AG09309 (cell line): ENCODE results near the gene GCA.

Experiments used
- DNase-seq: peaks from one replicate; pipeline ENCODE4 v3.0.0-alpha.2; 2010; ENCODE audit warnings: low read depth
- H3K4me3 ChIP-seq: 2 replicates; pipeline ENCODE4 v1.5.1; 2011; ENCODE audit warnings: mild to moderate bottlenecking, low read depth, low read length, moderate library complexity; ENCODE audit not compliant: control insufficient read depth
- CTCF ChIP-seq: IDR thresholded peaks from 2 replicates; pipeline ENCODE4 v1.5.1; 2011; ENCODE audit warnings: mild to moderate bottlenecking, low read depth, low read length, inconsistent platforms; ENCODE audit not compliant: insufficient read depth, control insufficient read depth; ENCODE audit errors: missing control alignments

GCA gene

DNA sequence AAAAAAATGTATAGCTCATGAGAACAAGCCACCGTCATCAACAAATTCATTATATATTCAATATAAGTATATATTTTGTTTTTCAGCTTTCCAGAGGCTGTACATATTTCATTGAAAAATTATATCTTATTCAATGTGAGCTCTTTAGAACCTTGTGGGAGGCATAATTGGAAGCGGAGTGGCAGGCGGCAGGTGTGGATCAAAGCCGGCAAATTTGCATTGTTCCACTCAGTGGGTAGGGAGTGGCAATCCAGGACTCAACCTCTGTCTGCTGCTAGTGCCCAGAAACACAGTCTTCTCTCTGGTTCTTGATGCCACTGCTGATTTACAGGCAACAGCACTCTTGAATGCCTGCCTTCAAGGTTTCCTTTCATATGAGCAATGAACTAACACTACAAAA is 46.9 kb downstream of the GCA start:
- no peak for DNase-seq
- no peak for TF ChIP-seq CTCF
- H3K4me3 ChIP-seq = no peak overlapping the region

DNA sequence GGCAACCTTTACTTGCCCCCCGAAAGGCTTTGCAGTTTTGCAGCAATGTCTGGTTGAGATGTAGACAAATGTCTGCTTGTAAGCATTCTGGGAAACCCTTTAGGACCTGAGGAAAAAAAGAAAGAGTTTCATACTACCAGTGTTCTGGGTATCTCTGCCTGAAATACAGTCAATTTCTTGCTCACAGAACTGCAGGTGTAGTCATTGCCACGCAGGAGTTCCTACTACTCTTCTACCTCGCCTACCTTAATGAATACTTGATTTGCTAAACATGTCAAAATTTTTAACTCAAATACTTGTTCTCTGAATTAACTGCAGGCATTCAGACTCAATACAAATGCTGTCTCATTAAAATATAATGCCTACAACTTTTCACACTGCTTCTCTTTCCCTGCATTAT is 56.4 kb downstream of the GCA start:
- DNase-seq = no peak
- no peak overlapping the region for H3K4me3 ChIP-seq
- TF ChIP-seq CTCF = no peak

GRCh38 chr2:162401871-162402270 is 57.9 kb downstream of the GCA start:
- DNase-seq = no peak
- no peak overlapping the region for H3K4me3 ChIP-seq
- TF ChIP-seq CTCF = no peak

GRCh38 chr2:162403884-162404283 is 60.0 kb downstream of the GCA start:
- DNase-seq = no peak
- no peak for TF ChIP-seq CTCF

More at GRCh38 chr2:162403884-162404283, 60.0 kb downstream of the GCA start:
- no peak overlapping the region for H3K4me3 ChIP-seq
